Measurements from ENCODE around the gene SOX6.

Gene SOX6

DNA sequence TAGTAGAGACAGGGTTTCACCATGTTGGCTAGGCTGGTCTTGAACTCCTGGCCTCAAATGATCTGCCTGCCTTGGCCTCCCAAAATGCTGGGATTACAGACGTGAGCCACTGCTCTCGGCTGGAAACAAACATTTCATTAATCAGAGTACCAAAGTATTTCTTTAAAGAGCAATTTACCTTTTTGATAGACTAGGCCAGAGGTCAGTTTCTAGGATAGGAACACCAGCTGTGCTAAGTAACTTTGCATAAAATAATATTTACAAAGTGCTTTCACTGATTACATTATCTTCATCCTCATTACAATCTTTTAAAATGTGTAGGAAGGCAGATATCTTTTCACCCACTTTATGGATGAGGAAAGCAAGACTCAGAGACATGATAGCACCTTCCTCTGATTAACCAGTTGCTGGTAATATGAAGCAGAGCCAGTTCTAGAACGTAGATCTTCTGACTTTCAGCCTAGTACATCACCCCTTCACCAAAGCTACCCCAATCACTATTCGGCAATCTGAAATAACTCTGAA is 355.2 kb downstream of the SOX6 start:
- no peak for DNase-seq (ENCODE audit: low read depth in 2 of 2)

GRCh38 chr11:16000065-16000464 is 356.3 kb downstream of the SOX6 start:
- no peak for DNase-seq (ENCODE audit: low read depth in 2 of 2)

- DNase-seq (ENCODE audit: low read depth in 2 of 2) = no peak
Observed at GRCh38 chr11:15993345-15993744, 363.0 kb downstream of the SOX6 start.

DNA sequence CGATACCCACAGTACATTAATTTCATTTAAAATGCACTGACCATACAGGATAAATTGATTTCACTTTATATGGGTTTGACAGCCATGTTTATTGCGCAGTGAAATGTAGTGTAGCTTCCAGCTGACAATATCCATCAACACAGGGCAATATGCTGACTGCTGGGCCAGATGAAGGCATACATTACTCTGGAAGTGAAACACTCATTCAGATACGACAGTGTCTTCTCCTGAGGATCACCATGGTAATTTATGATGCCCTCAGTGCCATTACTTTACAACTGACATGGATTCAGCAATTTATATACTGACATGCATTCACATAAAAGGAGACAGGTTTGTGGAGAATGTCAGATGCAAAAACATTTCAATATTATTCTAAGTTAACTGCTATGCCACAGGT is 365.1 kb downstream of the SOX6 start:
- DNase-seq (ENCODE audit: low read depth in 2 of 2) = no peak

DNA sequence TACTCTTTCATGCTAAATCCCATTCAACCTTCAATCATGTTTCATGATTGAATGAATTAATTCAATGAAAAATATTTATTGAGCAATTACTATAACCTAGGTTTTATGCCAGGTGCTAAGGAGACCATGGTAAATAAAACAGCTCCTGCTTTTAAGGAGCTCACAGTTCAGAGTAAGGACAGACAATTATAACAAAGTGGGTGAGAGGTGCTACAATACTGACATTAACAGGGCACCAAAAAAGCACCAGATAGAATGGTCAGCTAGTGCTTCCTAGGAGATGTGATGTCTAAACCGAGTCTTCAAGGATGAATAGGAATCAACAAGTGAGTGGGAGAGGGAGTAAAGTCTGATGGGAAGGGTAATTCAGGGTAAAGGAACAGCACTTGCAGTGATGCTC is 366.7 kb downstream of the SOX6 start:
- DNase-seq (ENCODE audit: low read depth in 2 of 2) = no peak

DNA sequence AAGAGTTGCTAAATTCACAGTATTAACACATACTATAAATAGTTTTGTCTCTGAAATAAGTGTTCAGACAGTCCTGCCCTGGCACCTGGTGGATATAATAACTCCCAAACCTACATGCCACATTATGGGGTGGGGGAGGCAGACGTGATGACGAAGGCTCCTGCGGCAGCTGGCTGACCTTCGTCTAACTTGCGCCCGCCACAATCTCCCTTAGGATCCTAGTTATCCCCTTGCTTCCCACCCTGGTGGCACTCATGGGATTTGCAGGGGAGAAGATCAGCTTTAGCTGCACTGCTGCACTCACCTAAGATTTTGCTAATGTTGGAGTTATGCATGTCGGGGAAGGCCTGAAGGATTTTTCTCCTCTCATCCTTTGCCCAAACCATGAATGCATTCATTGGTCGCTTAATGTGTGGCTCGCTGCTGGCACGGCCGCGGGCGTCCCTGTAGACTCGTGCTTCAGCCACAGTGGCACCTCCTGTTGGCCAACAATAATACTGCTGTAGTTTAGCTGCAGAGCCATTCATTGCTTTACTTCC is 367.6 kb downstream of the SOX6 start:
- DNase-seq (ENCODE audit: low read depth in 2 of 2) = no peak

- no peak for DNase-seq (ENCODE audit: low read depth in 2 of 2)
Observed at GRCh38 chr11:15988016-15988550, 368.3 kb downstream of the SOX6 start.

GRCh38 chr11:15987046-15987445 is 369.3 kb downstream of the SOX6 start:
- DNase-seq (ENCODE audit: low read depth in 2 of 2) = no peak

DNA sequence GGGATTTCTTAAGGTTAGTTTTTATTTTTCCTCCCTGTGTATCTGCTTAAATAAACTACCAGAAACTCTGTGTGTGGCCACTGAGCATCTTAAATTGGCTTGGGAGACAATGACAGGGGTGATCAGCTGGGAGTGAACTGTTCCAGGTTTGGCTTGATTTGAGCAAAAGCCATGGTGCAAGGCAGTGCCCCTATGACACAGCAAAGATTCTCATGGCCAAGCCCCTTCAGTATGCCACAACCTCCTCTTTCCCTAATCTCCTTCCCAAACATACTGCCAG is 370.5 kb downstream of the SOX6 start:
- DNase-seq (ENCODE audit: low read depth in 2 of 2) = no peak

- DNase-seq (ENCODE audit: low read depth in 2 of 2) = no peak
Observed at GRCh38 chr11:15985127-15985859, 371.1 kb downstream of the SOX6 start.

- no peak for DNase-seq (ENCODE audit: low read depth in 2 of 2)
Observed at GRCh38 chr11:15981292-15981691, 375.1 kb downstream of the SOX6 start.

DNA sequence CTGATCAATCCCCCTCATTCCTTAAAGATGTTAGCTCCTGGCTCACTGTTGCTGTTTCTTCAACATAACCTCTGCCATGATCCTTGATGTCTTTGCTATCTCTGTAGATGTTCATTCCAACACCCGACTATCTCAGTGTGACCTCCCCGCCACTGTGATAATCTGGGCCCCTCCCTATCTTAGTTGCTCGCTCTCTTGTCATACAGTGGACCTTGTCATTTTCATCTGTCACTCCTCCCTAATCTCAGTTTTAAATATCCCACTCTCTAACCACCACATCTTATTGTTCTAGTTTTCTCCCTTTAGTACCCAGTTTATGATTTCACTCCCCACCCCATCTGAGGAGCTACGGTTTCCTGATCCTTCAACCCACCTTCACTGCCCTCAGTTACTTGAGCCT is 379.2 kb downstream of the SOX6 start:
- no peak for DNase-seq (ENCODE audit: low read depth in 2 of 2)

- DNase-seq (ENCODE audit: low read depth in 2 of 2) = no peak
Observed at GRCh38 chr11:15976433-15977045, 379.8 kb downstream of the SOX6 start.

DNA sequence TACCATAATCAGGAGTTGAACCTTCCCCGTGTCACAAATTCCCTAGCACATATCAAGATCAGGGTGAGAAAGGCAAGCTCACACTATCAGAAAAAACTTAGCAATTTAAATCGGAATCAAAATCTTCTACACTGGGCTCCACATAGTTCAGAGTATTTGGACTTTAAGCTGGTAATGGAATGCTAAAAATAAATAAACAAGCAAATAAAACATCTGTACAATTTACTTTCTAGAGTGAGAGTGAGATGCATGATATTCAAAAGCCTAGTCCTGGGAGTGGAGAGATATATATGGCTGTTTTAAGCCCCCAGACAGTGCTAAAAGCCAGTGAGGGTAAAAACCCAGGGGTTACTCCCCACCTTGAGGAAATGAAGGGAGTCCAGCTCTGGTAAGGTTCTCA is 380.6 kb downstream of the SOX6 start:
- no peak for DNase-seq (ENCODE audit: low read depth in 2 of 2)

GRCh38 chr11:15972838-15973237 is 383.5 kb downstream of the SOX6 start:
- DNase-seq (ENCODE audit: low read depth in 2 of 2) = no peak

GRCh38 chr11:15971215-15971546 is 385.2 kb downstream of the SOX6 start:
- no peak for DNase-seq (ENCODE audit: low read depth in 2 of 2)

- DNase-seq (ENCODE audit: low read depth in 2 of 2) = no peak
Observed at GRCh38 chr11:15970506-15971214, 385.7 kb downstream of the SOX6 start.

GRCh38 chr11:15969701-15970329 is 386.5 kb downstream of the SOX6 start:
- DNase-seq (ENCODE audit: low read depth in 2 of 2) = no peak

DNA sequence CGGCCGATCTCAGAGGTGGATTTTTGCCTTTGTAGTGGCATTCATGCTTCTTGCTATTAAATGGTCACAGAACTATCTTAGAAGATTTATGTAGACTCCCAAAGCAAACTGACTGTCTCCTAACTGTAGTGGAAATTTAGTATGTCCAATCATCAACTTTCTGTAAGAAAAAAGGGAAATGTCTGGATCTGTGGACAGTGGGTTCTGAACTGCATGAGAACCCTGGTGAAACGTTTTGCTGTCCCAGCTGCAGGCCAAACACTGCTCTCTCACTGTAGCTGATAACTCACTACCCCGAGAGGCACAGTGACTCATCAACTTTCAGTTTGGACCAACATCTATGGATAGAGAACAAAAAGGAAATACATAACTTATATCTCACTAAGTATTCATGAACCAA is 387.1 kb downstream of the SOX6 start:
- DNase-seq (ENCODE audit: low read depth in 2 of 2) = no peak

DNA sequence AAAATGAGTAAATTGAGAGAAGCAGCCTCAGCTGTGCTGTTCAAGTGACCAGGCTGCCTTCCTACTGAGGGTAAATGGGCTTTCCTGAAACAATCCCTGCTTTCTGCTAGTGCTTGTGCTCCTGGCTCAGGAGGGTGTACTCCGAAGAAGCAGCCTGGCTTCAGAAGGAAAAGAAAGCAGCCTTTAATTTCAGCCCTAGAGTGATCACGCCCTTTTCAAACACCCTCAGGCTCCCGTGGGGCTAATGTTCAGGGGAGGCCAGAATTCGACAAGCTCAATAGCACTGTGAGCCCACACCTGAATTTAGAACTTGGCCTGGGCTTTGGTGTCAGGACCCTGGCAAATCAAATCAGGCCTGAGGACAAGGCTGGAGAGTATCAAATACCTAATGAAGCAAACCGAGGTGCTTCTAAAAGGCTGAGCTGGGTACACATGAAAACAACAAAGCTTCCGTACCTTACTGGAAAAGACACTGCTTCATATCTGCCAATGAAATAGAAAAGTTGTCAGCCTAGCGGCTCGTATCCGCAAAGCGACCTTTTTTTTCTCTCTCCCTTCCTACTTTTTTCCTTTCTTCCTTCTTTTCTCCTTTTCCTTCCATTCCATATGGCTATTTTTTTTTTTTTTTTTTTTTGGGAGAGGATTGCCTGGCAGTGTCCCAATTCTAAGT is 387.8 kb downstream of the SOX6 start:
- DNase-seq (ENCODE audit: low read depth in 2 of 2) = no peak

DNA sequence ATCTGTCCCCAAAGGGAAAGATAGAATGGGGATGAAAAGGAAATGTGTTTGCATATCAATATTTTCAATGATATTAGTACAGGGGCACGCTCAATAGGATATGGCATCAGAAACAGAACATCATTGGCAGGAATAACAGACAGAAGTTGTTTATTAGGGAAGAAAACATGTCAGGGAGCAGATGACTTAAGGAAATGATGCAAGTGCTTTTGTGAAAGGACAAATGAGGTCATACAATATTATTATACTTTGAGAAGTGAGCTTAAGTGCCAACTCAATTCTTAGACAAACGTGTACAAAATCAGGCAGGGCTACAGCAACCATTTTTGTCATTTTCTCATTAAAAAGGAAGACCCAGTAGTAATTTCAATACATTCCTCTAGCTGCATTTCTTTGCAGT is 388.4 kb downstream of the SOX6 start:
- no peak for DNase-seq (ENCODE audit: low read depth in 2 of 2)

GRCh38 chr11:15967166-15967565 is 389.2 kb downstream of the SOX6 start:
- no peak for DNase-seq (ENCODE audit: low read depth in 2 of 2)

Data from stimulated activated CD4-positive, alpha-beta T cell treated with anti-CD3 and anti-CD28 coated beads, Interleukin-1b, Interleukin-23, amount 100 ng/mL, for 1 hour (primary cell).